Tibial artery (tissue), 4 donors: Measurements from ENCODE around the gene CHTF8.

Source experiments
- DNase-seq, 2 donors: peaks; one replicate each; pipeline ENCODE4 v3.0.0-alpha.2; 2019
- H3K27ac ChIP-seq, 2 donors: fragments of 200-600 bp; sonication (generic) in 1 of 2; 1 replicate in 1 of 2; 2 replicates in 1 of 2; pipeline ENCODE4 v1.5.1; 2018 to 2019; ENCODE audit warnings: mild to moderate bottlenecking in 1 of 2
- H3K27me3 ChIP-seq, 2 donors: fragments of 200-600 bp; sonication (generic) in 1 of 2; one replicate each; pipeline versions ENCODE4 v1.5.1 to v1.6.0; 2016 to 2019
- H3K36me3 ChIP-seq, 3 donors: fragments of 200-600 bp; sonication (generic) in 2 of 3; one replicate each; pipeline ENCODE4 v1.5.1; 2016 to 2019; ENCODE audit warnings: mild to moderate bottlenecking in 2 of 3
- H3K4me1 ChIP-seq, 4 donors: fragments of 200-600 bp; sonication (generic) in 2 of 4; 1 replicate in 3 of 4; 2 replicates in 1 of 4; pipeline ENCODE4 v1.5.1; 2016 to 2019
- H3K4me3 ChIP-seq, 2 donors: fragments of 200-600 bp; sonication (generic) in 1 of 2; 1 replicate in 1 of 2; 2 replicates in 1 of 2; pipeline ENCODE4 v1.5.1; 2018 to 2019; ENCODE audit warnings: mild to moderate bottlenecking in 2 of 2
- H3K9me3 ChIP-seq, 3 donors: fragments of 200-600 bp; sonication (generic) in 1 of 3; one replicate each; pipeline ENCODE4 v1.5.1; 2016 to 2019
- intact Hi-C: fragments of 100-400 bp; cut with DNase I; formaldehyde crosslinking; loops from one replicate; pipeline ENCODE4 v1.15.0; 2023; ENCODE audit warnings: low total_unique reads
- TF ChIP-seq, protein P1 (sequence below), 2 experiments: fragments of 200-600 bp in 1 of 2; fragments of 450-650 bp in 1 of 2; IDR thresholded peaks; one replicate each; pipeline ENCODE4 v1.5.1; 2017 to 2019; ENCODE audit warnings: antibody characterized with exemption in 2 of 2, mild to moderate bottlenecking in 1 of 2, moderate library complexity in 1 of 2

Gene CHTF8

GRCh38 chr16:69123910-69124309, 8.5 kb downstream of the CHTF8 start:
- peak in 1 of 2 donors; percentile 41 for DNase-seq
- peaks cover 0 to 23% (median 2%) of the 10 kb centered on the region in 4 donors for H3K4me1 ChIP-seq
- TF ChIP-seq, protein P1, sequence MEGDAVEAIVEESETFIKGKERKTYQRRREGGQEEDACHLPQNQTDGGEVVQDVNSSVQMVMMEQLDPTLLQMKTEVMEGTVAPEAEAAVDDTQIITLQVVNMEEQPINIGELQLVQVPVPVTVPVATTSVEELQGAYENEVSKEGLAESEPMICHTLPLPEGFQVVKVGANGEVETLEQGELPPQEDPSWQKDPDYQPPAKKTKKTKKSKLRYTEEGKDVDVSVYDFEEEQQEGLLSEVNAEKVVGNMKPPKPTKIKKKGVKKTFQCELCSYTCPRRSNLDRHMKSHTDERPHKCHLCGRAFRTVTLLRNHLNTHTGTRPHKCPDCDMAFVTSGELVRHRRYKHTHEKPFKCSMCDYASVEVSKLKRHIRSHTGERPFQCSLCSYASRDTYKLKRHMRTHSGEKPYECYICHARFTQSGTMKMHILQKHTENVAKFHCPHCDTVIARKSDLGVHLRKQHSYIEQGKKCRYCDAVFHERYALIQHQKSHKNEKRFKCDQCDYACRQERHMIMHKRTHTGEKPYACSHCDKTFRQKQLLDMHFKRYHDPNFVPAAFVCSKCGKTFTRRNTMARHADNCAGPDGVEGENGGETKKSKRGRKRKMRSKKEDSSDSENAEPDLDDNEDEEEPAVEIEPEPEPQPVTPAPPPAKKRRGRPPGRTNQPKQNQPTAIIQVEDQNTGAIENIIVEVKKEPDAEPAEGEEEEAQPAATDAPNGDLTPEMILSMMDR (IDR thresholded peaks at IDR 0.05): peak; percentile 45 to 76
- H3K9me3 ChIP-seq: no peaks in the 10 kb centered on the region
- H3K27ac ChIP-seq: no peak overlapping the region
- no peak overlapping the region for H3K4me3 ChIP-seq
- intact Hi-C loops: loop anchor here (2.0 to 5.0 kb wide), 2 partner anchors 212 to 277 kb away; no protein-coding TSS in a partner anchor
- no peaks in the 10 kb centered on the region for H3K27me3 ChIP-seq
- peaks cover 23 to 40% (median 40%) of the 10 kb centered on the region in 3 donors for H3K36me3 ChIP-seq

GRCh38 chr16:69120096-69120664, 12.2 kb downstream of the CHTF8 start:
- Histone ChIP-seq H3K9me3 (no peaks in the 10 kb centered on the region), H3K27me3 (no peaks in the 10 kb centered on the region), H3K4me1 (peaks cover 0 to 9% (median 4%) of the 10 kb centered on the region in 4 donors), H3K27ac (no peak overlapping the region), H3K4me3 (no peak overlapping the region), H3K36me3 (peaks cover 29 to 58% (median 46%) of the 10 kb centered on the region in 3 donors)
- intact Hi-C loops: loop anchor here (5.0 kb wide), 1 partner anchor 208 kb away; no protein-coding TSS in a partner anchor
- DNase-seq: no peak
- TF ChIP-seq, protein P1 (IDR thresholded peaks at IDR 0.05): no peak

DNA sequence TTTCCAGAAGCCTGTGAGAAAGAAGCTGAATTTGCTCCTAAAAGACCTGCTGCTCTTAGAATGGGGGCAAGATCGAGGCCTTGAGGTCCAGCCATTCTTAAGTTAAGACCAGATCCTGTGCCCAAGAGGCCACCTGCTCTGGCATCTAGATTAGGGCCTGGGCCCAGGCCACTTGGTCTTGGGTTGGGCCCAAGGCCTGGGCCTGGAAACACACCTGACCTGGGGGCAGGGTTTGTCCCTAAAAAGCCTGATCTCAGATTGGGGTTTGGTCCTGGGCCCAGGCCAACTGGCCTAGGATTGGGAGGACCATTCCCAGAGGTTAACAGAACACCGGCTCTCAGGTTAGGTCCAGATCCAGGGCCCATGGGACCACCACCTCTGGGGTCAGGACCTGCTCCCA, 12.9 kb downstream of the CHTF8 start:
- TF ChIP-seq, protein P1 (IDR thresholded peaks at IDR 0.05): no peak
- Histone ChIP-seq H3K27me3 (no peaks in the 10 kb centered on the region), H3K36me3 (peaks cover 35 to 64% (median 53%) of the 10 kb centered on the region in 3 donors), H3K9me3 (no peaks in the 10 kb centered on the region), H3K27ac (no peak overlapping the region), H3K4me1 (peaks cover 0 to 9% (median 4%) of the 10 kb centered on the region in 4 donors), H3K4me3 (no peak overlapping the region)
- no peak for DNase-seq
- intact Hi-C loops: no loop called here

DNA sequence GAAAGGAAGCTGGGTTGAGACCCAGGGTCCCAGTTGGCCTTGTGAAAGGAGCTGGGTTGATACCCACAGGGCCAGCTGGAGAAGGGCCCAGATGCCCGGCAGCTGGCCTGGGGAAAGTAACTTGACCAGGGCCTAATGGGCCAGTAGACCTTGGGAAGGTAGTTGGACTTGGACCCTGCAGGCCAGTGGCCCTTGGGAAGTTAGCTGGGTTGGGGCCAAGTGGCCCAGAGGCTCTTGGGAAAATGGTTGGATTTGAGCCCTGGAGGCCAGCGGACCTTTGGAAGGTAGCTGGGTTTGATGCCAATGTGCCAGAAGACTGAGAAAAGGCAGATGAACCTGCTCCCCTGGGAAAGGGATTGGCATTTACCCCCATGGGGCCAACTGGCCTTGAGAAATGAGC, 13.4 kb downstream of the CHTF8 start:
- peaks cover 40 to 69% (median 58%) of the 10 kb centered on the region in 3 donors for H3K36me3 ChIP-seq
- H3K4me3 ChIP-seq: no peak overlapping the region
- H3K27ac ChIP-seq: no peak overlapping the region
- DNase-seq: no peak
- intact Hi-C loops: no loop called here
- no peaks in the 10 kb centered on the region for H3K27me3 ChIP-seq
- TF ChIP-seq, protein P1 (IDR thresholded peaks at IDR 0.05): no peak
- no peaks in the 10 kb centered on the region for H3K9me3 ChIP-seq
- H3K4me1 ChIP-seq: peaks cover 0 to 9% (median 4%) of the 10 kb centered on the region in 4 donors

GRCh38 chr16:69118468-69118867, 13.9 kb downstream of the CHTF8 start:
- Histone ChIP-seq H3K4me1 (peaks cover 0 to 9% (median 4%) of the 10 kb centered on the region in 4 donors), H3K9me3 (no peaks in the 10 kb centered on the region), H3K4me3 (no peak overlapping the region), H3K27me3 (no peaks in the 10 kb centered on the region), H3K27ac (no peak overlapping the region), H3K36me3 (peaks cover 42 to 75% (median 63%) of the 10 kb centered on the region in 3 donors)
- intact Hi-C loops: no loop called here
- TF ChIP-seq, protein P1 (IDR thresholded peaks at IDR 0.05): no peak
- no peak for DNase-seq
